Loucy (cell line): ENCODE data around the gene FBN1.

ENCODE experiments used
- EZH2phosphoT487 ChIP-seq: fragments of 200-600 bp; IDR thresholded peaks from 2 replicates; pipeline ENCODE4 v1.6.1; 2018; ENCODE audit warnings: antibody characterized with exemption, mild to moderate bottlenecking, moderate library complexity, borderline replicate concordance
- TF ChIP-seq, protein P1 (sequence below): fragments of 200-600 bp; sonication (generic); conservative IDR thresholded peaks from 2 replicates; pipeline ENCODE4 v1.5.1; 2014; ENCODE audit warnings: mild to moderate bottlenecking, antibody characterized with exemption, low read length

DNA sequence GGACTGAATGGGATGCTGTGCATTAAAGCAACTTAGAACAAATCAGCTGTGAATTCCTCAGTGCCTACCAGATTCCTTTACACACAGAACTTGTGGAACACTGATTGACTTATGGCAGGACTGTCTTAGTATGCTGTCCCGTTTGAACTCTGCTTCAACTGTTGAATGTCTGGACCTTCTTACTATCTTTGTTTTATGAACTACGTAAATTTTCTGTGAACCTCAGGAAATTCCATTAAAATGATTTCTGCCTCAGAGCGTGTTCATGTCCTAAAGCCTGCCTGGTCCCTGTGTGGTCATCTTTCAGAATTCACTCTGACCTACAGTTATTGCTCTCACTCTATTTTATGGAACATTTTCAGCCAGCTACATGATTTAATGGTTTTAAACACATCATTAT, 29.4 kb upstream of the FBN1 start:
- TF ChIP-seq, protein P1, sequence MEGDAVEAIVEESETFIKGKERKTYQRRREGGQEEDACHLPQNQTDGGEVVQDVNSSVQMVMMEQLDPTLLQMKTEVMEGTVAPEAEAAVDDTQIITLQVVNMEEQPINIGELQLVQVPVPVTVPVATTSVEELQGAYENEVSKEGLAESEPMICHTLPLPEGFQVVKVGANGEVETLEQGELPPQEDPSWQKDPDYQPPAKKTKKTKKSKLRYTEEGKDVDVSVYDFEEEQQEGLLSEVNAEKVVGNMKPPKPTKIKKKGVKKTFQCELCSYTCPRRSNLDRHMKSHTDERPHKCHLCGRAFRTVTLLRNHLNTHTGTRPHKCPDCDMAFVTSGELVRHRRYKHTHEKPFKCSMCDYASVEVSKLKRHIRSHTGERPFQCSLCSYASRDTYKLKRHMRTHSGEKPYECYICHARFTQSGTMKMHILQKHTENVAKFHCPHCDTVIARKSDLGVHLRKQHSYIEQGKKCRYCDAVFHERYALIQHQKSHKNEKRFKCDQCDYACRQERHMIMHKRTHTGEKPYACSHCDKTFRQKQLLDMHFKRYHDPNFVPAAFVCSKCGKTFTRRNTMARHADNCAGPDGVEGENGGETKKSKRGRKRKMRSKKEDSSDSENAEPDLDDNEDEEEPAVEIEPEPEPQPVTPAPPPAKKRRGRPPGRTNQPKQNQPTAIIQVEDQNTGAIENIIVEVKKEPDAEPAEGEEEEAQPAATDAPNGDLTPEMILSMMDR = no peak
- TF ChIP-seq EZH2phosphoT487 = no peak
